Suprapubic skin (tissue), 4 donors: ENCODE data around the gene LSM4.

ENCODE experiments used
- CTCF ChIP-seq, 2 donors: fragments of 200-600 bp in 1 of 2; fragments of 450-650 bp in 1 of 2; sonication (generic) in 1 of 2; IDR thresholded peaks; one replicate each; pipeline ENCODE4 v1.5.1; 2016 to 2019; ENCODE audit warnings: antibody characterized with exemption in 2 of 2, mild to moderate bottlenecking in 1 of 2, moderate library complexity in 1 of 2
- EP300 ChIP-seq: sonication (generic); formaldehyde crosslinking; IDR thresholded peaks from one replicate; pipeline ENCODE4 v1.6.1; 2017; ENCODE audit warnings: antibody characterized with exemption
- POLR2A ChIP-seq, 2 donors: fragments of 450-650 bp; IDR thresholded peaks; one replicate each; pipeline ENCODE4 v1.6.1; 2017; ENCODE audit warnings: antibody characterized with exemption in 2 of 2, mild to moderate bottlenecking in 2 of 2, moderate library complexity in 2 of 2
- POLR2AphosphoS5 ChIP-seq, 3 donors: sonication (generic); formaldehyde crosslinking; IDR thresholded peaks; one replicate each; pipeline ENCODE4 v1.6.1; 2017; ENCODE audit warnings: antibody characterized with exemption in 3 of 3

GRCh38 chr19:18368504-18369222, 45.8 kb upstream of the LSM4 start:
- TF ChIP-seq POLR2A (IDR thresholded peaks at IDR 0.05) (no peak), CTCF (IDR thresholded peaks at IDR 0.05) (no peak), POLR2AphosphoS5 (IDR thresholded peaks at IDR 0.05) (no peak), EP300 (no peak)
